NCI-H82 treated with DMSO at 0.1 percent for 48 hours (cell line): ENCODE results near the gene CACNG4.

Source experiments
- DNase-seq: peaks from one replicate; lab custom pipeline; 2025; ENCODE audit not compliant: unreplicated experiment; lab: John Stamatoyannopoulos, UW

The CACNG4 gene

GRCh38 chr17:66963909-66964771 is at the start of gene CACNG4:
CACNG4 (plus strand) TSS chr17:66964707; CDS start chr17:66964912, 205 bp downstream.
- no peak for DNase-seq

- no peak for DNase-seq
Measured at GRCh38 chr17:66915204-66915611, 49.3 kb upstream of the CACNG4 start.

GRCh38 chr17:66915792-66916191 is 48.7 kb upstream of the CACNG4 start:
- DNase-seq = no peak

GRCh38 chr17:66916946-66917345 is 47.6 kb upstream of the CACNG4 start:
- no peak for DNase-seq

GRCh38 chr17:66918896-66919295 is 45.6 kb upstream of the CACNG4 start:
- DNase-seq = no peak

- no peak for DNase-seq
Measured at GRCh38 chr17:66920435-66920834, 44.1 kb upstream of the CACNG4 start.

GRCh38 chr17:66920950-66921349 is 43.6 kb upstream of the CACNG4 start:
- DNase-seq = no peak

GRCh38 chr17:66923886-66924285 is 40.6 kb upstream of the CACNG4 start:
- no peak for DNase-seq

GRCh38 chr17:66925811-66926500 is 38.6 kb upstream of the CACNG4 start:
- DNase-seq = peak; percentile 25

- no peak for DNase-seq
Measured at GRCh38 chr17:66928949-66929348, 35.6 kb upstream of the CACNG4 start.

GRCh38 chr17:66929591-66929990 is 34.9 kb upstream of the CACNG4 start:
- no peak for DNase-seq

- no peak for DNase-seq
Measured at GRCh38 chr17:66930933-66931332, 33.6 kb upstream of the CACNG4 start.

- DNase-seq = no peak
Measured at GRCh38 chr17:66932311-66932710, 32.2 kb upstream of the CACNG4 start.

- DNase-seq = no peak
Measured at GRCh38 chr17:66934040-66934439, 30.5 kb upstream of the CACNG4 start.

GRCh38 chr17:66935717-66936116 is 28.8 kb upstream of the CACNG4 start:
- no peak for DNase-seq

GRCh38 chr17:66938656-66939055 is 25.9 kb upstream of the CACNG4 start:
- DNase-seq = no peak

GRCh38 chr17:66939461-66940114 is 24.9 kb upstream of the CACNG4 start:
- DNase-seq = no peak

- DNase-seq = no peak
Measured at GRCh38 chr17:66941249-66941648, 23.3 kb upstream of the CACNG4 start.

- no peak for DNase-seq
Measured at GRCh38 chr17:66941773-66942450, 22.6 kb upstream of the CACNG4 start.

- DNase-seq = no peak
Measured at GRCh38 chr17:66942451-66943264, 21.8 kb upstream of the CACNG4 start.
